ENCODE data around the gene LIPE. TPM values are rescaled to one million over a fixed set of nuclear protein-coding genes. Genes with fewer than 3 reads are reported as not detected.

LIPE gene
- total RNA-seq, 1 experiment from 2014 or later: 2.1 TPM

GRCh38 chr19:42366673-42367072, 60.5 kb downstream of the LIPE start:
- no peak overlapping the region for H3K9ac ChIP-seq (ENCODE audit: low read length)
- TF ChIP-seq EZH2 (IDR thresholded peaks at IDR 0.05; ENCODE audit: low read length, unreplicated experiment) (no peak), EZH2phosphoT487 (IDR thresholded peaks at IDR 0.05; ENCODE audit: borderline replicate concordance, low read length) (no peak)
- TF ChIP-seq, protein P1, sequence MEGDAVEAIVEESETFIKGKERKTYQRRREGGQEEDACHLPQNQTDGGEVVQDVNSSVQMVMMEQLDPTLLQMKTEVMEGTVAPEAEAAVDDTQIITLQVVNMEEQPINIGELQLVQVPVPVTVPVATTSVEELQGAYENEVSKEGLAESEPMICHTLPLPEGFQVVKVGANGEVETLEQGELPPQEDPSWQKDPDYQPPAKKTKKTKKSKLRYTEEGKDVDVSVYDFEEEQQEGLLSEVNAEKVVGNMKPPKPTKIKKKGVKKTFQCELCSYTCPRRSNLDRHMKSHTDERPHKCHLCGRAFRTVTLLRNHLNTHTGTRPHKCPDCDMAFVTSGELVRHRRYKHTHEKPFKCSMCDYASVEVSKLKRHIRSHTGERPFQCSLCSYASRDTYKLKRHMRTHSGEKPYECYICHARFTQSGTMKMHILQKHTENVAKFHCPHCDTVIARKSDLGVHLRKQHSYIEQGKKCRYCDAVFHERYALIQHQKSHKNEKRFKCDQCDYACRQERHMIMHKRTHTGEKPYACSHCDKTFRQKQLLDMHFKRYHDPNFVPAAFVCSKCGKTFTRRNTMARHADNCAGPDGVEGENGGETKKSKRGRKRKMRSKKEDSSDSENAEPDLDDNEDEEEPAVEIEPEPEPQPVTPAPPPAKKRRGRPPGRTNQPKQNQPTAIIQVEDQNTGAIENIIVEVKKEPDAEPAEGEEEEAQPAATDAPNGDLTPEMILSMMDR (conservative IDR thresholded peaks at IDR 0.05; ENCODE audit: low read depth, low read length): no peak
- ChIA-PET POLR2A (ENCODE audit: unreplicated experiment) (no interaction called here), CTCF (no interaction called here)
- H3K27ac ChIP-seq (ENCODE audit: low read length): no peak overlapping the region
- no peaks in the 10 kb centered on the region for H3K4me1 ChIP-seq (ENCODE audit: insufficient read depth, low read length)
- no peak overlapping the region for H3K4me3 ChIP-seq (ENCODE audit: low read length)
- no peaks in the 10 kb centered on the region for H4K20me1 ChIP-seq (ENCODE audit: low read length)
- no peak overlapping the region for H3K4me2 ChIP-seq (ENCODE audit: low read length)
- intact Hi-C loops (cut with micrococcal nuclease): no loop called here
- DNase-seq: no peak
- no peaks in the 10 kb centered on the region for H3F3A ChIP-seq (ENCODE audit: low read length, unreplicated experiment)
- H3K36me3 ChIP-seq (ENCODE audit: low read depth, low read length): peaks cover 5% of the 10 kb centered on the region; the same call in 1 of the 2 replicates
- H3K9me3 ChIP-seq (ENCODE audit: low read length): no peaks in the 10 kb centered on the region
- H3K79me2 ChIP-seq (ENCODE audit: low read length): no peaks in the 10 kb centered on the region
- H2AFZ ChIP-seq (ENCODE audit: low read length): no peak overlapping the region
- BruUV-seq (replicated peaks): no TSS peak
- ATAC-seq: no peak
- H3K27me3 ChIP-seq (ENCODE audit: low read length): no peaks in the 10 kb centered on the region
- no peaks in the 10 kb centered on the region for H3K9me2 ChIP-seq (replicated peaks; ENCODE audit: low read length)

DNA sequence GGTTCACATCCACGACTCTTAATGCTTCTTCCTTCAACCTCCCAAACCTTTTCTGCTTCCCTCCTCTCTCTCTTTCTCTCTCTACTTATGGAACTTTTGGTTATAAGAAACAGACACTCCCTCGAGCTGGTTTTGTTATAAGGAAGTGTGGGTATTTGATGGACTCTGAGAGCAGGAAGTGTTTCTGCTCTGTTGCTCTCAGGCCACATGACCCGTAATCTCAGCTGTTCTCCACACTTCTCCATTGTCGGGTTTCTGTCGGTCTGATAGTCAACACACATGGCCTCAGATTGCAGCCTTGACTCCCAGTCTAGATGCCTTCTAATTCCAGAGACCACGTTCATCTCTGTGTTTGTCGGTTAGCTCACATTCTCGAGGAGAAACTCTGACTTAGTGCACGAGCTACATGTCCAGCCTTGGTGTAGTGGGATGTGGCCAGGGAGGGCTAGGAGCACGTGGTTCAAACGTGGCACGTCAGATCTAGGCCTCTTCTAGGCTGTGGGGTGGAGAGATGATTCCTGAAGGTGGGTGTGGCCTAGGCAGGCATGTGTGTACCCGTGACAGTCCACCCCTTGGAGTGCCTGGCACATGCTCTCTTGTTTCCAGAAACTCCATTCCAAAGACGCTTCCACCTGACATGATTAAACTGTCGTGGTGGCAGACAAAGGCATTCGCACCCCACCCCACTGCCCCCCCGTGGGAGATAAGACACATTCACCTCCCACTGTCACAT, 63.4 kb downstream of the LIPE start:
- no TSS peak for BruUV-seq (replicated peaks)
- H3K9me2 ChIP-seq (replicated peaks; ENCODE audit: low read length): no peaks in the 10 kb centered on the region
- H3K4me1 ChIP-seq (ENCODE audit: insufficient read depth, low read length): no peaks in the 10 kb centered on the region
- intact Hi-C loops (cut with micrococcal nuclease): no loop called here
- H4K20me1 ChIP-seq (ENCODE audit: low read length): no peaks in the 10 kb centered on the region
- no peak overlapping the region for H3K4me2 ChIP-seq (ENCODE audit: low read length)
- no peak for TF ChIP-seq EZH2phosphoT487 (IDR thresholded peaks at IDR 0.05; ENCODE audit: borderline replicate concordance, low read length)
- TF ChIP-seq EZH2 (IDR thresholded peaks at IDR 0.05; ENCODE audit: low read length, unreplicated experiment): no peak
- TF ChIP-seq, protein P1 (conservative IDR thresholded peaks at IDR 0.05; ENCODE audit: low read depth, low read length): no peak
- DNase-seq (no peak), ATAC-seq (no peak)
- no peaks in the 10 kb centered on the region for H3F3A ChIP-seq (ENCODE audit: low read length, unreplicated experiment)
- H3K9ac ChIP-seq (ENCODE audit: low read length): no peak overlapping the region
- no peaks in the 10 kb centered on the region for H3K27me3 ChIP-seq (ENCODE audit: low read length)
- CTCF ChIA-PET: no interaction called here
- H3K79me2 ChIP-seq (ENCODE audit: low read length): no peaks in the 10 kb centered on the region
- H3K27ac ChIP-seq (ENCODE audit: low read length): no peak overlapping the region
- H2AFZ ChIP-seq (ENCODE audit: low read length): no peak overlapping the region
- POLR2A ChIA-PET (ENCODE audit: unreplicated experiment): no interaction called here
- no peaks in the 10 kb centered on the region for H3K9me3 ChIP-seq (ENCODE audit: low read length)
- H3K4me3 ChIP-seq (ENCODE audit: low read length): no peak overlapping the region
- peaks cover 5% of the 10 kb centered on the region; the same call in 1 of the 2 replicates for H3K36me3 ChIP-seq (ENCODE audit: low read depth, low read length)

GRCh38 chr19:42362891-42363440, 64.2 kb downstream of the LIPE start:
- ChIA-PET POLR2A (ENCODE audit: unreplicated experiment) (no interaction called here), CTCF (no interaction called here)
- intact Hi-C loops (cut with micrococcal nuclease): no loop called here
- Histone ChIP-seq H3K9me3 (ENCODE audit: low read length) (no peaks in the 10 kb centered on the region), H3F3A (ENCODE audit: low read length, unreplicated experiment) (no peaks in the 10 kb centered on the region), H3K9ac (ENCODE audit: low read length) (no peak overlapping the region), H3K4me2 (ENCODE audit: low read length) (no peak overlapping the region), H3K27ac (ENCODE audit: low read length) (no peak overlapping the region), H4K20me1 (ENCODE audit: low read length) (no peaks in the 10 kb centered on the region), H3K36me3 (ENCODE audit: low read depth, low read length) (peaks cover 5% of the 10 kb centered on the region; the same call in 1 of the 2 replicates), H3K79me2 (ENCODE audit: low read length) (no peaks in the 10 kb centered on the region), H3K9me2 (replicated peaks; ENCODE audit: low read length) (no peaks in the 10 kb centered on the region), H3K27me3 (ENCODE audit: low read length) (no peaks in the 10 kb centered on the region), H3K4me1 (ENCODE audit: insufficient read depth, low read length) (no peaks in the 10 kb centered on the region), H2AFZ (ENCODE audit: low read length) (no peak overlapping the region), H3K4me3 (ENCODE audit: low read length) (no peak overlapping the region)
- ATAC-seq: no peak
- BruUV-seq (replicated peaks): no TSS peak
- DNase-seq: no peak
- TF ChIP-seq, protein P1 (conservative IDR thresholded peaks at IDR 0.05; ENCODE audit: low read depth, low read length): no peak
- TF ChIP-seq EZH2phosphoT487 (IDR thresholded peaks at IDR 0.05; ENCODE audit: borderline replicate concordance, low read length) (no peak), EZH2 (IDR thresholded peaks at IDR 0.05; ENCODE audit: low read length, unreplicated experiment) (no peak)

Measured in PC-3 (cell line).